Sigmoid colon (tissue), 4 donors: ENCODE data around the gene CDCA4.
"Not testable (repeated sequence)": the region's sequence is repeated elsewhere in the genome, so short reads cannot be mapped to it uniquely, and the experiment has no call there.

ENCODE experiments used
- CTCF ChIP-seq, 4 experiments: fragments of 450-650 bp in 3 of 4; fragments of 200-600 bp in 1 of 4; IDR thresholded peaks; one replicate each; pipeline ENCODE4 v1.5.1; 2016 to 2019; ENCODE audit warnings: antibody characterized with exemption in 4 of 4, mild to moderate bottlenecking in 3 of 4, moderate library complexity in 2 of 4
- POLR2AphosphoS5 ChIP-seq, 4 donors: sonication (generic); formaldehyde crosslinking; IDR thresholded peaks; one replicate each; pipeline ENCODE4 v1.6.1; 2017; ENCODE audit warnings: antibody characterized with exemption in 4 of 4

DNA sequence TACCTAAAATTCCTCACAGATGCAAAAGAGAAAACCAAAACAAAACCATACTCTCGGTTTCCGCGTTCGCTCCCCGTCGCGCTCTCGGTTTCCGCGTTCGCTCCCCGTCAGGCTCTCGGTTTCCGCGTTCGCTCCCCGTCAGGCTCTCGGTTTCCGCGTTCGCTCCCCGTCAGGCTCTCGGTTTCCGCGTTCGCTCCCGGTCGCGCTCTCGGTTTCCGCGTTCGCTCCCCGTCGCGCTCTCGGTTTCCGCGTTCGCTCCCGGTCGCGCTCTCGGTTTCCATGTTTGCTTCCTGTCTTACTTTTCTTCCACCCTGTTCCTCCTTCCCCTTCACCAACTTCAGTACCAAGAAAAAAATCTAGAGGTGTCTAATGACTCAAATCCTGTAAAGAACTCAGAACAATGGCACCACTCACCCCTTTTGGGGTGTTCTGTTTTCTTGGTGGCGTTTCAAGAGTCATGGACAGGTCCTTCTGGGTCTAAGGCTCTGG is 12.6 kb upstream of the CDCA4 start:
- not testable (repeated sequence) for TF ChIP-seq CTCF, POLR2AphosphoS5 (IDR thresholded peaks at IDR 0.05)
